Neural progenitor cell (in vitro differentiated cells): Measurements from ENCODE around the gene SCD.
"Not testable (repeated sequence)": the region's sequence is repeated elsewhere in the genome, so short reads cannot be mapped to it uniquely, and the experiment has no call there.

Experiments used
- CTCF ChIP-seq: fragments of 200-600 bp; sonication (generic); IDR thresholded peaks from 2 replicates; pipeline ENCODE4 v1.5.1; 2017; ENCODE audit warnings: antibody characterized with exemption, mild to moderate bottlenecking
- EZH2 ChIP-seq: fragments of 200-600 bp; sonication (generic); IDR thresholded peaks from 2 replicates; pipeline ENCODE4 v1.6.1; 2017; ENCODE audit warnings: antibody characterized with exemption, mild to moderate bottlenecking, moderate library complexity

- not testable (repeated sequence) for TF ChIP-seq CTCF, EZH2
These were observed 45.9 kb upstream of the SCD start for GRCh38 chr10:100301123-100301522.
